GM19397 (cell line): Measurements from ENCODE around the gene ZCCHC14.
"Not testable (repeated sequence)": the region's sequence is repeated elsewhere in the genome, so short reads cannot be mapped to it uniquely, and the experiment has no call there.

Experiments used
- ATAC-seq: cut with Tn5 transposase; IDR thresholded peaks from one replicate; pipeline ENCODE4 v1.9.1; 2021; ENCODE audit warnings: mild to moderate bottlenecking, moderate library complexity; ENCODE audit not compliant: unreplicated experiment

ZCCHC14 gene

DNA sequence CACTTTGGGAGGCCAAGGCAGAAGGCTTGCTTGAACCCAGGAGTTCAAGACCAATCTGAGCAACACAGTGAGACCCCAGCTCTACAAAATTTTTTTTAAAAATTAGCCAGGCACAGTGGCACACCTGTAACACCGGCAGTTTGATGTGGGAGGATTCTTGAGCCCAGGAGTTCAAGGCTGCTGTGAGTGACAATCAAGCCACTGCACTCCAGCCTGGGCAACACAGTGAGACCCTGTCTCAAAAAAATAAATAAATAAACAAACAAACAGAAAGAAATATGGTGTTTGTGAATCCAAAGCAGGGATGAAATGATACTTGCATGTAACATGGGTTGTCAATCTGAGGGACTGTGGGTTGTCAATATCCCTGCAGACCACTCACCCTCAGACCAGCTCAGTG, 125.9 kb downstream of the ZCCHC14 start:
- ATAC-seq: no peak

DNA sequence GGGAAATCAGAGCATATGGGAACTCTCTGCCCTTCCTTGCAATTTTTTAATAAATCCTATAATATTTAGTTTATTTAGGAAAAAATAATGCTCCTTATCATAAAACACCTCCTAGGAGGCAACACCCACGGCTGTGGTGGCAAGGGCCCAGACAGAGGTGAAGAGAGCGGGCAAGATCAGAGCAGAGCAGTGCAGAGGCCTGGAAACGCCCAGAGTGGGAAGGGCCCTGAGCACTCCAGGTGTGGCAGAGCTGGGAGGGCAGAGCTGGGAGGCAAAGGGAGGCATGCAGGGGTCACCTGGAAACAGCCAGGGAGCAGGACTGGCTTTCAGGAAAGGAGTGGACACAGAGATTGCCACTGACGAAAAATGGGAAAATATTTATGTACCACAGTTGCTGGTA, 126.5 kb downstream of the ZCCHC14 start:
- no peak for ATAC-seq

DNA sequence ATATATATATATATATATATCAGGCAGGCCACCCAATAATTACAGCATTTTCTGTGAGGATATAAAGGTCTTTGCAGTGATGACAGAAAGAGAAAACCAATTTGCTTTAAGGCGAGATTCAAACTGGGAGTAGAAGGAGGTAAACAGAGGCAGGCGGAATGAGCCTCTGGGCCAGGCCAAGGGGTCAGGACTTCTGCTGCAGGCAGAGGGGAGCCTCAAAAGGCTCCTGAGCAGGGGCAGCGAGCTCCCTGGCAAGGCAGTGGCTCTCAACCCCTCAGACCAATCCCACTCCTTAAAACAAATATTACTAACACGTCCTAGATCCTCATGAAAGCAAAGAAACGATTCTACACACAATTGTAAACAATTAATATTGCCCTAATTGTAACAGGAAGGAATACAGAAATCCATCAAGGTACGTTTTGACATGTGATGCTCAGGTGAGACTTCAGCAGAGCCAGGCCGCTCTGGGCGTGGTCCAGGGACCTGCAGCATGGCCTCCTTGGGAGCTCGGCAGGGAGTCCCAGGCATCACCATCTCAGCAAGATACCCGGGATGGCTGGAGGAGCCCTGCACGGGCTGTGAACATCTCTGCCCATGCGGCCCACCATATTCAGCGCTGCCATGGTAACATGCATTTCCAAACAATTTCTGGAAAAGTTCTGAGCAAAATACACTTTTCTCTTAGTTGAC, 127.7 kb downstream of the ZCCHC14 start:
- ATAC-seq: no peak

DNA sequence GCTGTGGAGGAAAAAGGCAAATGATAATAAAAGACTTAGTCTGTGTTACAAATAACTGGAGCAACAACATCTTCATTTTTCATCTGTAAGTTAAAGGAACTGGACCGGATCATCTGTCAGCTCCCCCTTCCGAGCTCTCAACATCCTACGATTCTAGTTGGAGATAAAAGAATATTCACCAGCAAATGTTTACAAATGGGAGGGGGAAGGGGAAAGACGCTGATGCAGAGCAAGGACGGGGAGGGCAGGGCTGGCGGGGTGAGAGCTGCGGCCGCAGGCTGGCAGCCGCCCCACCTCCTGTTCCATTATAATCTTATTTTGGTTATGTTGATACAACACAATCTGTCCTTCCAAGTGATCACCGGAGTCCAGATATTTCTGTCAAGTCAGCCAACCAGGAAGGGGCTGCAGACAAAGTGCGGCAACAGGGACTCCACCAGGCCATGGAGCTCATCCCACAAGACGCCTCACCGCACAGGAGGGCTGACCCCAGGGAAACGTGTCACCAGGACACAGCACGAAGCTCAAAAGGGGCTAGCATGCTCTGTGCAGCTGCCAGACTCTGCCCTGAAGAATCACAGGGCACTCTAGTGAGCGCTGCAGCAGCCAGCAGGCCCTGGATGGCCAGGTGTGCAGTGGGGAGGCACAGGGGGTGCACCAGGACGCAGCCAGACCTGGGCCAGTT, 128.9 kb downstream of the ZCCHC14 start:
- no peak for ATAC-seq

DNA sequence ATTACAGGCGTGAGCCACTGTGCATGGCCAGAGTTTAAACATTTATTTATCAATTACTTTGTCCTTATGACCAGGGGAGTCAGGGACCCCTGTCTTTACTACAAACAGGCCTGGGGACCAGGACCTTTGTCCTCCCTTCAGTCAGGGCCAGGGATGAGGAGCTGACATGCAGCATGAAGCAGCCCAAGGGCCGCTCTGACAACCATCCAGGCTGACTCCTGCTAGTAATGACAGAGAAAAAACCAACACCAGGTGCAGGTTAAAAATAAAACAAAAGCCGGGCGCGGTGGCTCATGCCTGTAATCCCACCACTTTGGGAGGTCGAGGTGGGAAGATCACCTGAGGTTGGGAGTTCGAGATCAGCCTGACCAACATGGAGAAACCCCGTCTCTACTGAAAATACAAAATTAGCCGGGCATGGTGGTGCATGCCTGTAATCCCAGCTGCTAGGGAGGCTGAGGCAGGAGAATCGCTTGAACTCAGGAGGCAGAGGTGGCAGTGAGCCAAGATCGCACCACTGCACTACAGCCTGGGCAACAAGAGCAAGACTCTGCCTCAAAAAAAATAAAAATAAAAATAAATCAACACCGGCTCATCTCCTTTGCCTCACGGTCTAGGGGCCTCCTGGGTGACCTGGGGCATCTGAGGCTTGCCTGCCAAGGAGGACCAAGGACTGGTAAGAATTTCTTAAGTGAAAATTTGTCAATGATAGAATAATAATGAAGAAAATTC, 129.8 kb downstream of the ZCCHC14 start:
- ATAC-seq: not testable (repeated sequence)

- ATAC-seq: no peak
These were observed 130.8 kb downstream of the ZCCHC14 start for GRCh38 chr16:87361916-87362619.

GRCh38 chr16:87360862-87361610, 131.8 kb downstream of the ZCCHC14 start:
- ATAC-seq: no peak

DNA sequence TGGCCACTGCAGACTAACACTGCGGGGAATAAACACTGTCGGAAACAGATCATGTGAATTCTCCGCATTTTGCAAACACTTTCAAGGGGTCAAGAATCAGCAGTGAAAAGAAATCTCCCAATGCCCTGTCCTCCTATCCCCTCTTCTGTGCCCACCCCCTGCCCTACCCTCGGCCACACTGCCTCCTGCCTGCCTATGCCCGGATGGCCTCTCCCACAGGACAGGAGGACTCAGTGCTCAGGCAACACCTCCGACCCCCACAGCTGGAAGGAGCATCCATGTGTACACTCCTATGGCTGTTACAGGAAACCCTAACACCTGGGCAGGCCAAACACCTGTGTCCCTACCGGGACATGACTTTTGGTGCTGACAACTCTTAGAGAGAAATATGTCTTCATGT, 133.7 kb downstream of the ZCCHC14 start:
- ATAC-seq: no peak

GRCh38 chr16:87358696-87359095, 134.1 kb downstream of the ZCCHC14 start:
- no peak for ATAC-seq

DNA sequence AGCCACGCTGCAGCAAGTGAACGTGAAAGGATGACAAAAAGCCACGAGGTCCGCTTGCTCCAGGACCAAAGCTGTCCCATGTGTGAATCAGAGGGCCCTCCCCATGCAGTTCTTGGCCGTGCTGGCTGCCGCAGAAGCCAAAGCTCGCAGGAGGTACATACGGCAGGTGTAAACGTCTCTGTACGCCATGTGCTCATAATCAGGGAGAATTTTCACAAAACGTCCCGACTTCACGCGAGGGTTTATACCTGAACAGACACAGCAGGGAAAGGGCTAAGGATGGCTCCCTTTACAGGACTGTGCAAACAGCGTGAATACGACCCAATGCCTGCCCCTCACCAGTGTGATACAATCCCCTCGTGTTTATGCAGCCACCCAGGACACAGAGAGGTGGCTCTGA, 134.6 kb downstream of the ZCCHC14 start:
- ATAC-seq: no peak

DNA sequence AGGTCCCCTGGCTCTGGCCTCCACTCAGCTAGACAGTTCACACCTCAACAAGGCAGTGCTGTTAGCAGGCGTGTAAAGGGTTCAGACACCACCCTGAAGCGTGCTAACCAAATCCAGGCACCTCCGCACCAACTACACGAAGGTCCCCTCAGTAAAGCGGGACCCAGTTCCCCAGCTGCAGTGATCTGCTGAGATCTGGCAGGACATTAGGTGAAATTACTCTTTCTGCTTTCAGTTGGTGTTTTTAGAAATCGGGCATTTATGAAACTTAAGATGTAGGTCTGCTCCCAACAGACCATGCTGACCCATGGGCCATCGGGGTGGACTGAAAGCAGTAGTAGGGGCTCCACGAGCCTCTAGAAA, 136.4 kb downstream of the ZCCHC14 start:
- no peak for ATAC-seq
